Fibroblast of pulmonary artery (primary cell): Measurements from ENCODE around the gene DNMT3A.
"Not testable (repeated sequence)": the region's sequence is repeated elsewhere in the genome, so short reads cannot be mapped to it uniquely, and the experiment has no call there.

Experiments used
- DNase-seq: peaks from one replicate; pipeline ENCODE4 v3.0.0-alpha.2; 2010; ENCODE audit warnings: low read depth
- H3K4me3 ChIP-seq: replicated peaks from 2 replicates; pipeline ENCODE4 v1.5.1; 2011; ENCODE audit warnings: low read depth, mild to moderate bottlenecking, control low read depth, low read length, moderate library complexity
- TF ChIP-seq, protein P1 (sequence below): IDR thresholded peaks from 2 replicates; pipeline ENCODE4 v1.5.1; 2011; ENCODE audit warnings: mild to moderate bottlenecking, control low read depth, low read length, inconsistent platforms; ENCODE audit errors: missing control alignments

DNMT3A gene

GRCh38 chr2:25215948-25216679 lies 125.6 kb downstream of the DNMT3A start:
- TF ChIP-seq, protein P1, sequence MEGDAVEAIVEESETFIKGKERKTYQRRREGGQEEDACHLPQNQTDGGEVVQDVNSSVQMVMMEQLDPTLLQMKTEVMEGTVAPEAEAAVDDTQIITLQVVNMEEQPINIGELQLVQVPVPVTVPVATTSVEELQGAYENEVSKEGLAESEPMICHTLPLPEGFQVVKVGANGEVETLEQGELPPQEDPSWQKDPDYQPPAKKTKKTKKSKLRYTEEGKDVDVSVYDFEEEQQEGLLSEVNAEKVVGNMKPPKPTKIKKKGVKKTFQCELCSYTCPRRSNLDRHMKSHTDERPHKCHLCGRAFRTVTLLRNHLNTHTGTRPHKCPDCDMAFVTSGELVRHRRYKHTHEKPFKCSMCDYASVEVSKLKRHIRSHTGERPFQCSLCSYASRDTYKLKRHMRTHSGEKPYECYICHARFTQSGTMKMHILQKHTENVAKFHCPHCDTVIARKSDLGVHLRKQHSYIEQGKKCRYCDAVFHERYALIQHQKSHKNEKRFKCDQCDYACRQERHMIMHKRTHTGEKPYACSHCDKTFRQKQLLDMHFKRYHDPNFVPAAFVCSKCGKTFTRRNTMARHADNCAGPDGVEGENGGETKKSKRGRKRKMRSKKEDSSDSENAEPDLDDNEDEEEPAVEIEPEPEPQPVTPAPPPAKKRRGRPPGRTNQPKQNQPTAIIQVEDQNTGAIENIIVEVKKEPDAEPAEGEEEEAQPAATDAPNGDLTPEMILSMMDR: no peak
- H3K4me3 ChIP-seq: peak overlapping the region; percentile 59
- peak; percentile 68 for DNase-seq

GRCh38 chr2:25215232-25215631 lies 126.5 kb downstream of the DNMT3A start:
- TF ChIP-seq, protein P1: no peak
- no peak for DNase-seq
- H3K4me3 ChIP-seq: no peak overlapping the region

DNA sequence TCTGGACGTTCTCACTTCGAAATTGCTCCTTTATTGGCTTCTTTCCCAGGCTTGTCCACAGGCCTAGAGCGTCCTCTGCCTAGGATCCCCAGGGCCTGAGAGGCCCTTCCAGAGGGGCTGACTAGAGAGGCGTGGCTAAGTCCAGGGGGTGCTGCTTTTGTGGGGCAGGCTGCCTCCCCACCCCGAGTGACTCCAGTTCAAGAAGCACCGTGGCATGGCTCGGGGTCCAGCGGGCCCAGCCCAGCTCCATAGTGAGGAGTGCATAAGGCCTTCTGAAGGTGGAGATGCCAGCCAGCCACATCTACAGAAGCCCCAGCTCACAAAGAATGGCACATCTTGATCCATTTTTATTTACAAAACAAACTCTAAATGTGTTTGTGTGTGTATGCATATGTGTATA lies 128.5 kb downstream of the DNMT3A start:
- TF ChIP-seq, protein P1: no peak
- no peak for DNase-seq
- H3K4me3 ChIP-seq: no peak overlapping the region

GRCh38 chr2:25210923-25211322 lies 130.8 kb downstream of the DNMT3A start:
- H3K4me3 ChIP-seq, DNase-seq: not testable (repeated sequence)

- TF ChIP-seq, protein P1: no peak
- no peak overlapping the region for H3K4me3 ChIP-seq
- DNase-seq: no peak
Observed at GRCh38 chr2:25207078-25207545, 134.6 kb downstream of the DNMT3A start.

- TF ChIP-seq, protein P1: no peak
- no peak for DNase-seq
- no peak overlapping the region for H3K4me3 ChIP-seq
Observed at GRCh38 chr2:25204190-25204838, 137.4 kb downstream of the DNMT3A start.

GRCh38 chr2:25202275-25202674 lies 139.4 kb downstream of the DNMT3A start:
- DNase-seq: no peak
- no peak overlapping the region for H3K4me3 ChIP-seq
- TF ChIP-seq, protein P1: no peak
